Fibroblast of upper back skin (primary cell): ENCODE measurements around the gene CCDC91.
"Not testable (repeated sequence)": the region's sequence is repeated elsewhere in the genome, so short reads cannot be mapped to it uniquely, and the experiment has no call there.

Experiments
- DNase-seq: peaks from one replicate; pipeline ENCODE4 v3.0.0-alpha.2; 2013

Gene CCDC91

GRCh38 chr12:28234444-28234843 is 44.2 kb downstream of the CCDC91 start:
- no peak for DNase-seq

GRCh38 chr12:28235015-28235414 is 44.8 kb downstream of the CCDC91 start:
- no peak for DNase-seq

- DNase-seq = no peak
Measured at GRCh38 chr12:28235985-28236384, 45.7 kb downstream of the CCDC91 start.

- peak; percentile 3 for DNase-seq
Measured at GRCh38 chr12:28237423-28237822, 47.2 kb downstream of the CCDC91 start.

- no peak for DNase-seq
Measured at GRCh38 chr12:28239918-28240317, 49.7 kb downstream of the CCDC91 start.

GRCh38 chr12:28240853-28241252 is 50.6 kb downstream of the CCDC91 start:
- DNase-seq = no peak

- DNase-seq = no peak
Measured at GRCh38 chr12:28242129-28242495, 51.9 kb downstream of the CCDC91 start.

- DNase-seq = peak; percentile 8
Measured at GRCh38 chr12:28242496-28243309, 52.4 kb downstream of the CCDC91 start.

GRCh38 chr12:28243310-28243633 is 53.0 kb downstream of the CCDC91 start:
- no peak for DNase-seq

GRCh38 chr12:28247806-28248205 is 57.5 kb downstream of the CCDC91 start:
- DNase-seq = no peak

GRCh38 chr12:28248555-28249145 is 58.4 kb downstream of the CCDC91 start:
- DNase-seq = no peak

GRCh38 chr12:28253161-28253641 is 62.9 kb downstream of the CCDC91 start:
- DNase-seq = peak; percentile 40

GRCh38 chr12:28257411-28257810 is 67.2 kb downstream of the CCDC91 start:
- no peak for DNase-seq

GRCh38 chr12:28258998-28259397 is 68.7 kb downstream of the CCDC91 start:
- peak; percentile 39 for DNase-seq

GRCh38 chr12:28265435-28266042 is 75.3 kb downstream of the CCDC91 start:
- DNase-seq = no peak

- not testable (repeated sequence) for DNase-seq
Measured at GRCh38 chr12:28267920-28268607, 77.8 kb downstream of the CCDC91 start.

- DNase-seq = peak; percentile 1
Measured at GRCh38 chr12:28268608-28269229, 78.5 kb downstream of the CCDC91 start.

- no peak for DNase-seq
Measured at GRCh38 chr12:28269851-28270250, 79.6 kb downstream of the CCDC91 start.

GRCh38 chr12:28278499-28278898 is 88.2 kb downstream of the CCDC91 start:
- DNase-seq = no peak

GRCh38 chr12:28278960-28279359 is 88.7 kb downstream of the CCDC91 start:
- no peak for DNase-seq

- DNase-seq = no peak
Measured at GRCh38 chr12:28286352-28286751, 96.1 kb downstream of the CCDC91 start.

GRCh38 chr12:28290262-28290661 is 100.0 kb downstream of the CCDC91 start:
- no peak for DNase-seq

- DNase-seq = no peak
Measured at GRCh38 chr12:28292699-28293098, 102.4 kb downstream of the CCDC91 start.
